HS-27A (cell line): ENCODE measurements around the gene APH1A.
"Not testable (repeated sequence)": the region's sequence is repeated elsewhere in the genome, so short reads cannot be mapped to it uniquely, and the experiment has no call there.

Experiments
- DNase-seq: peaks from one replicate; pipeline ENCODE4 v3.0.0-alpha.2; 2012; ENCODE audit warnings: low read depth, missing footprints

Gene APH1A

DNA sequence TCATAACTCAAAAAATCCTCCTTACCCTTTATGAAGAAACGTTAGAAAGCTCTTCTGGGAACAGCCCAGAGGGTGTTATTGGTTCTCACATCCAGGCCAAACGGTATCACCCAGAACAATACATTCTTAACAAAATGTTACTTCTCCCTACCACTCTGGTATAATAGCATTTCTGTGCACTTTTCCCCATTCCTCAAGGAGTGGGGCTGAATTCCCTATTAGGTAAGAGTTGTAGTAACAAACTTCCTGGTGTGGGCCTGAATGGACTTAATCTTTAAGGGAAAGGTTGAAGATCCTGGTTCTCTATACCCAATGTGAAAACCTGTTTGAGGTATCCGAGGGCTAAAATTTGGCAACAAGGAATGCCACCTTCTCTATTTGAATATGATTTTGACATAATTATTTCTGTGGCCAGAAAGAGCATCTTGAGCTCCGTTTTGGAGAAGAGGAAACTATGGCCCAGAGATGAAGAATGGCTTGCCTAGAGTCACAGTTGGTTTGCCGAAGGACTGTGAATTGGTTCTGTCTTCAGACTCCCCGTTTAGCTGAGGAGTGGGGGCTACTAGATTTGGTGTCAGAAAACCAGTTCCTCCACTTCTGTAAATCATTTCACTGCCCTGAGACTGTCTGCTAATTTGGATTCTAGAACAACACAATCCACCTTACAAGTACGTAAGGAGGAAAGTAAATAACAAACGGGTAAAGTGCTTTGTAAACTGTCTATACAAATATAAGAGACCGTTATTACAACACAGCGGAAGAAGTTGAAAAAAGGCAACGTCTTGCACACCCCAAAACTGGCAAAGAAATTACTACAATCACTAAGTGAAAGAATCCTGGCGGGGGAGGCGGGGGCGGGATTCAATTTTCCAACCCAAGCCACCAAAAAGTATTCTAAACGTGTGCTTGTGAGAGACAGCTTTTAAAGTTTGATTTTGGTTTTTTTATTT is 35.2 kb downstream of the APH1A start:
- no peak for DNase-seq

DNA sequence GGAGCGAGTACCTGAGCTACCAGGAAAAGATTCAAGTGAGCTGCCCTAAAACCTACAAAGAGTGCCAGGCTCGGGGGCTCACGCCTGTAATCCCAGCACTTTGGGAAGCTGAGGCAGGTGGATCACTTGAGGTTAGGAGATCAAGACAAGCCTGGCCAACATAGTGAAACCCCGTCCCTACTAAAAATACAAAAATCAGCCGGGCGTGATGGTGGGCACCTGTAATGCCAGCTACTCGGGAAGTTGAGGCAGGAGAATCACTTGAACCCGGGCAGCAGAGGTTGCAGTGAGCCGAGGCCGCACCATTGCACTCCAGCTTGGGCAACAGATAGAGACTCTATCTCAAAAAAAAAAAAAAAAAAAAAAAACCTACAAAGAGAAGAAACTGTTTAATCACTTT is 35.9 kb downstream of the APH1A start:
- DNase-seq, result not testable (repeated sequence)

DNA sequence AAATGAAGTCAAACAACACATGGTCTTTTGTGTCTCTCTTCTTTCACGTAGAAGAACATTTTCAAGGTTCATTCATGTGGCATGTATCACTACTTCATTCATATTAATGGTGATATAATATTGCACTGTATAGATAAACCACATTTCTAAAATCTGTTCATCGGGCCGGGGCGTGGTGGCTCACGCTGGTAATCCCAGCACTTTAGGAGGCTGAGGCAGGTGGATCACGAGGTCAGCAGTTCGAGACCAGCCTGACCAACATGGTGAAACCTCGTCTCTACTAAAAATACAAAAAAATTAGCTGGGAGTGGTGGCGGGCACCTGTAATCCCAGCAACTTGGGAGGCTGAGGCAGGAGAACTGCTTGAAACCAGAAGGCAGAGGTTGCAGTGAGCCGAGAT is 40.6 kb downstream of the APH1A start:
- not testable (repeated sequence) for DNase-seq

DNA sequence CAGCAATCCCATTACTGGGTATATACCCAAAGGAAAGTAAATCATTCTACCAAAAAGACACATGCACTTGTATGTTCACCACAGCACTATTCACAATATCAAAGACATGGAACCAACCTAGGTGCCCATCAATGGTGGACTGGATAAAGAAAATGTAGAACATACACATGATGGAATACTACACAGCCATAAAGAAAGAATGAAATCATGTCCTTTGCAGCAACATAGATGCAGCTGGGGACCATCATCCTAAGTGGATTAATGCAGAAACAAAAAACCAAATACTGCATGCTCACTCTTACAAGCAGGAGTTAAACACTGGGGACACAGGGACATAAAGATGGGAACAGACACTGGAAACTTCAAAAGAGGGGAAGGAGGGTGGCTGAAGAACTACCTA is 41.6 kb downstream of the APH1A start:
- DNase-seq, result no peak

DNA sequence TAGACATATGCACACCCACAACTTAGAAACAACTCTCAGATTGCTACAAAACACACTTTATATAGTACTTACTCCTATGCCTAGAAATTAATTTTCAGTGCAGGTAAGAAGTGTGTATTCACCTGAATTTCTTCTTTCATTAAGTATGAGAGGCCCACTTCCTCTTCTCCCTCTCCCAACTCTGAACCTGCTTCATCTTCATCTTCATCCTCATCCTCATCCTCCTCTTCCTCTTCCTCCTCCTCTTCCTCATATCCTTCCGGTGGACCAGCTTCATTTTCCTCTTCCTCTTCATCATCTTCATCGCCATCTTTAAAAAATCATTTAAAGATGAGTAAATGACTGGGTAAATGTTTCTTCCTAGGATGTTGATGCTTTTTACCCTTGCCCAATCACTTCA is 42.3 kb downstream of the APH1A start:
- no peak for DNase-seq

DNA sequence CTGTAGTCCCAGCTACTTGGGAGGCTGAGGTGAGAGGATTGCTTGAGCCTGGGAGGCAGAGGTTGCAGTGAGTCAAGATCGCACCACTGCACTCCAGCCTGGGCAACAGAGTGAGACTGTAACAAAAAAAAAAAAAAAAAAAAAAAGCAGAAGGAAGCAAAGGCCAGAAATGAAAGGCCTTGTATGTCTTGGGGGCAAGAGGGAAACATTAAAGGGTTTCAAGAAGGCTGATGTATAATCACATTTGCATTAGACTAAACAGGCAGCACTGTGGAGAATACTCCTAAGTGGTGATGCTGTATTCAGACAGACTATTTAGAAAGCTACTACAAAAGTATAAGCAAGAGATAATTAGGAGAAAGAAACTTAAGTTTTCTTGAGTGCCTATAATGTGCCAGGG is 43.3 kb downstream of the APH1A start:
- no peak for DNase-seq

DNA sequence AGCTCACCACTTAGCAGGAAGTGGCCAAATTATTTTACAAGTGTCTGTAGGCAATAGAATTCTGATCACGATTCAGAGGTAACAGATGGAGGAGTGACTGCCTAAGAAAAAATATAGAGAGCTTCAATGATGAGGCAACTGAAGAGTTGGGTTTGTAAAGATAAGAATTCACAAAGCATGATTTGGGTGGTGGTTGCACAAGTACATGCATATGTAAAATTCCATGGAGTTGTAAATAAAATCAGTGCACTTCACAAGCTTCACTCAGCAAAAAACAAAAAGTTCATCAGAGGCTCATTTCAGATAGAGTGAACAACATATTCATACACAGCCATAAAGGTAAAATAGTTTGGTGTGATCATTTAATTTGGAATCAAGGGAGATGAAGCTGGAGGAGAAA is 43.8 kb downstream of the APH1A start:
- no peak for DNase-seq

DNA sequence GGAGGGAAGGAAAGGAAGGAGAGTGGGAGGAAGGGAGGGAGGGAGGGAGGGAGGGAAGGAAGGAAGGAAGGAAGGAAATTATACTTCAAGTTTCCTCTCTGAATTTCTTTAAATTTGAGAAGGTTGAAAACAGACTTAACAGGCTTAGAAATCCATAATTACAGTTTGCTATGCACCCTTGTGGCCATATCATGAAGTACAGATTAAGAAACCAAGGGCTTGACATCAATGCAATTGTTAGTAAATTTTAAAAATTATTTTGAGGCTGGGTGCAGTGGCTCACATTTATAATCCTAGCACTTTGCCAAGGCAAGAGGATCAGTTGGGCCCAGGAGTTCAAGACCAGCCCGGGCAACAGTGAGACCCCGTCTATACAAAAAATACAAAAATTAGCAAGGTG is 47.3 kb downstream of the APH1A start:
- DNase-seq, result no peak

DNA sequence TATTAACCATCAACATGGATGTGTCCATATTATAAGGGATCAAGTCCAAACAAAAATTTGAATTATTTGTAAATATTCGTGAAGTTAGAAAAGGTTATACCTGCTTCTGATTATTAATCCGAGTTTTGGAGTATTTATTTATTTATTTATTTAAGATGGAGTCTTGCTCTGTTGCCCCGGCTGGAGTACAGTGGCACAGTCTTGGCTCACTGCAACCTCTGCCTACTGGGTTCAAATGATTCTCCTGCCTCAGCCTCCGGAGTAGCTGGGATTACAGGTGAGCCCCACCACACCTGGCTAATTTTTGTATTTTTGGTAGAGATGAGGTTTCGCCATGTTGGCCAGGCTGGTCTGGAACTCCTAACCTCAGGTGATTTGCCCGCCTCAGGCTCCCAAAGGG is 53.0 kb downstream of the APH1A start:
- not testable (repeated sequence) for DNase-seq
